Endothelial cell of umbilical vein (primary cell): ENCODE results near the gene FAAH. TPM values are rescaled to one million over a fixed set of nuclear protein-coding genes. Genes with fewer than 3 reads are reported as not detected.

Source experiments
- BruUV-seq: library from RNA; stranded (reverse); fragments of 400-500 nt; replicated peaks from 2 replicates; lab custom pipeline; 2021; lab: Mats Ljungman, UMichigan
- CTCF ChIA-PET: fragments of 300-600, 350-600 bp; sonication (Branson Sonifier 250); formaldehyde crosslinking; loops from one replicate; lab custom pipeline; 2021; ENCODE audit warnings: antibody characterized with exemption, inconsistent platforms; lab: Charles Lee
- POLR2A ChIA-PET: fragments of 300-600, 350-600 bp; sonication (Branson Sonifier 250); formaldehyde crosslinking; loops from one replicate; lab custom pipeline; 2021; ENCODE audit warnings: antibody characterized with exemption, inconsistent platforms; lab: Charles Lee
- DNase-seq: peaks from one replicate; pipeline ENCODE4 v3.0.0-alpha.2; 2011; ENCODE audit warnings: low read depth, low spot score
- FAIRE-seq: peaks from 2 replicates; lab custom pipeline; 2011; peaks lifted over from hg19 to GRCh38; lab: Jason Lieb, UNC
- H2AFZ ChIP-seq: 2 replicates; pipeline ENCODE4 v1.6.0; 2012; ENCODE audit warnings: low read depth, low read length, control low read depth, inconsistent platforms
- H3K27ac ChIP-seq: 2 replicates; pipeline ENCODE4 v1.5.1; 2011; ENCODE audit warnings: low read depth, mild to moderate bottlenecking, control low read depth, low read length, moderate library complexity; ENCODE audit not compliant: insufficient read depth
- H3K27me3 ChIP-seq, 2 experiments: 2 replicates each; pipeline versions ENCODE4 v1.6.0 to v1.6.1; 2011; ENCODE audit warnings: low read length in 2 of 2, mixed read lengths in 1 of 2; ENCODE audit not compliant: control insufficient read depth in 2 of 2, insufficient read depth in 2 of 2
- H3K36me3 ChIP-seq, 2 experiments: 2 replicates in 1 of 2; 3 replicates in 1 of 2; pipeline ENCODE4 v1.5.1; 2011; ENCODE audit warnings: low read length in 2 of 2, mild to moderate bottlenecking in 1 of 2, moderate library complexity in 1 of 2; ENCODE audit not compliant: control insufficient read depth in 2 of 2, insufficient read depth in 2 of 2; ENCODE audit errors: extremely low read depth in 1 of 2
- H3K4me1 ChIP-seq: 3 replicates; pipeline ENCODE4 v1.5.1; 2011; ENCODE audit warnings: mild to moderate bottlenecking, low read length; ENCODE audit not compliant: control insufficient read depth, insufficient read depth; ENCODE audit errors: extremely low read depth
- H3K4me2 ChIP-seq: 2 replicates; pipeline ENCODE4 v1.6.1; 2011; ENCODE audit warnings: low read length, control low read depth, mixed read lengths; ENCODE audit not compliant: insufficient read depth
- H3K4me3 ChIP-seq, 3 experiments: fragments of 200-600 bp in 1 of 3; sonication (generic), shearing (Covaris generic) in 1 of 3; replicated peaks in 1 of 3; 2 replicates each; pipeline ENCODE4 v1.5.1; 2011 to 2016; ENCODE audit warnings: control low read depth in 3 of 3, low read length in 3 of 3, mild to moderate bottlenecking in 2 of 3, inconsistent platforms in 1 of 3, low read depth in 1 of 3, moderate library complexity in 1 of 3; ENCODE audit not compliant: insufficient read depth in 1 of 3
- H3K79me2 ChIP-seq: 2 replicates; pipeline ENCODE4 v1.6.0; 2012; ENCODE audit warnings: low read length, inconsistent platforms; ENCODE audit not compliant: control insufficient read depth, insufficient read depth
- H3K9ac ChIP-seq: replicated peaks from 2 replicates; pipeline ENCODE3; 2011; ENCODE audit warnings: low read length, control low read depth; ENCODE audit not compliant: insufficient read depth; ENCODE audit errors: extremely low read depth
- H3K9me1 ChIP-seq: replicated peaks from 3 replicates; pipeline ENCODE4 v1.6.0; 2011; ENCODE audit warnings: mild to moderate bottlenecking, low read length; ENCODE audit not compliant: control insufficient read depth, insufficient read depth; ENCODE audit errors: extremely low read depth
- H3K9me3 ChIP-seq: replicated peaks from 2 replicates; pipeline ENCODE4 v1.5.1; 2012; ENCODE audit warnings: low read length, inconsistent platforms; ENCODE audit not compliant: control insufficient read depth, insufficient read depth
- H4K20me1 ChIP-seq: replicated peaks from 2 replicates; pipeline ENCODE3; 2011; ENCODE audit warnings: mild to moderate bottlenecking, low read length; ENCODE audit not compliant: control insufficient read depth, insufficient read depth; ENCODE audit errors: extremely low read depth
- CTCF ChIP-seq, 2 donors: IDR thresholded peaks; 1 replicate in 1 of 2; 2 replicates in 1 of 2; pipeline ENCODE4 v1.5.1; 2011; ENCODE audit warnings: low read length in 2 of 2, mild to moderate bottlenecking in 2 of 2, moderate library complexity in 2 of 2, control low read depth in 1 of 2, inconsistent platforms in 1 of 2, low read depth in 1 of 2; ENCODE audit not compliant: insufficient read depth in 1 of 2; ENCODE audit errors: extremely low read depth in 1 of 2
- EZH2 ChIP-seq: IDR thresholded peaks from 2 replicates; pipeline ENCODE4 v1.6.1; 2012; ENCODE audit warnings: borderline replicate concordance, low read depth, mild to moderate bottlenecking, moderate library complexity, low read length, inconsistent platforms; ENCODE audit not compliant: severe bottlenecking
- FOS ChIP-seq: IDR thresholded peaks from 2 replicates; pipeline ENCODE4 v1.6.1; 2011; ENCODE audit warnings: mild to moderate bottlenecking, low read length, moderate library complexity, borderline replicate concordance; ENCODE audit not compliant: insufficient read depth
- GATA2 ChIP-seq: IDR thresholded peaks from 2 replicates; pipeline ENCODE4 v1.7.0; 2011; ENCODE audit warnings: low read depth, mild to moderate bottlenecking, moderate library complexity, mixed read lengths, low read length; ENCODE audit not compliant: insufficient read length, insufficient read depth
- JUN ChIP-seq: IDR thresholded peaks from 2 replicates; pipeline ENCODE4 v1.6.1; 2011; ENCODE audit warnings: borderline replicate concordance, low read depth; ENCODE audit not compliant: insufficient read length, insufficient read depth
- MAX ChIP-seq: IDR thresholded peaks from 2 replicates; pipeline ENCODE4 v1.6.1; 2011; ENCODE audit not compliant: insufficient read depth, insufficient read length
- MYC ChIP-seq: IDR thresholded peaks from one replicate; pipeline ENCODE4 v1.6.1; 2011; ENCODE audit warnings: mild to moderate bottlenecking, low read depth, low read length
- POLR2A ChIP-seq: IDR thresholded peaks from 2 replicates; pipeline ENCODE4 v1.6.1; 2012; ENCODE audit warnings: low read depth, mild to moderate bottlenecking, control low read depth, low read length
- POLR2AphosphoS5 ChIP-seq: IDR thresholded peaks from 2 replicates; pipeline ENCODE4 v1.6.1; 2012; ENCODE audit warnings: low read depth, mild to moderate bottlenecking, control low read depth, low read length, moderate library complexity; ENCODE audit not compliant: insufficient read depth
- dilution Hi-C: fragments of 300-500 bp; cut with MboI; formaldehyde crosslinking; loops from one replicate; pipeline ENCODE4 v1.15.0; 2019; ENCODE audit warnings: low sequenced_read_pairs; ENCODE audit not compliant: extremely low pct_ligation_motif_present
- intact Hi-C: fragments of 100-400 bp; cut with micrococcal nuclease; formaldehyde crosslinking; loops from one replicate; pipeline ENCODE4 v1.10.0; 2022
- polyA plus RNA-seq, 4 experiments: library from polyadenylated mRNA; depleted of rRNA in 3 of 4; stranded (reverse) in 3 of 4; unstranded in 1 of 4; fragments of >200 nt; gene quantifications; 2 replicates each; pipeline versions ENCODE4 v1.2.1 to v1.2.3, GENCODE V29; 2011 to 2012; ENCODE audit warnings: missing spikeins in 1 of 4
- total RNA-seq: library from RNA; stranded (reverse); gene quantifications from 2 replicates; pipeline ENCODE4 v1.2.3, GENCODE V29; 2021

FAAH gene
- total and polyA plus RNA-seq, 2 donors (not counting 3 experiments of a cell fraction or from before 2014, with no cell fraction given): 0.47 to 1.5 TPM

GRCh38 chr1:46411010-46411405, 16.9 kb downstream of the FAAH start:
- Histone ChIP-seq H3K36me3 (no peaks in the 10 kb centered on the region), H4K20me1 (no peaks in the 10 kb centered on the region), H3K4me2 (no peak overlapping the region), H3K27me3 (peaks cover 0 to 1% of the 10 kb centered on the region in 2 experiments), H3K9me3 (no peaks in the 10 kb centered on the region), H3K4me1 (no peaks in the 10 kb centered on the region), H3K9ac (no peak overlapping the region), H3K4me3 (no peak overlapping the region), H3K27ac (no peak overlapping the region), H3K9me1 (no peaks in the 10 kb centered on the region), H3K79me2 (no peaks in the 10 kb centered on the region), H2AFZ (no peak overlapping the region)
- ChIA-PET POLR2A (no interaction called here), CTCF (no interaction called here)
- dilution Hi-C loops (no loop called here), intact Hi-C loops (no loop called here)
- BruUV-seq: no TSS peak
- no peak for FAIRE-seq
- no peak for DNase-seq
- no peak for TF ChIP-seq GATA2
- TF ChIP-seq MAX: no peak
- TF ChIP-seq JUN: no peak
- no peak for TF ChIP-seq CTCF (IDR thresholded peaks at IDR 0.05; ENCODE audit: extremely low read depth in 1 of 2, insufficient read depth in 1 of 2, low read depth in 1 of 2, low read length in 2 of 2)
- TF ChIP-seq POLR2AphosphoS5: no peak
- TF ChIP-seq MYC: no peak
- TF ChIP-seq POLR2A: no peak
- no peak for TF ChIP-seq EZH2
- no peak for TF ChIP-seq FOS
